IPS-11a (cell line): ENCODE results near the gene CNNM2.
"Not testable (repeated sequence)": the region's sequence is repeated elsewhere in the genome, so short reads cannot be mapped to it uniquely, and the experiment has no call there.

Experiments used
- H3K4me3 ChIP-seq: one replicate; pipeline ENCODE4 v1.5.1; 2013; ENCODE audit warnings: low read depth, low read length, control low read depth

CNNM2 gene

DNA sequence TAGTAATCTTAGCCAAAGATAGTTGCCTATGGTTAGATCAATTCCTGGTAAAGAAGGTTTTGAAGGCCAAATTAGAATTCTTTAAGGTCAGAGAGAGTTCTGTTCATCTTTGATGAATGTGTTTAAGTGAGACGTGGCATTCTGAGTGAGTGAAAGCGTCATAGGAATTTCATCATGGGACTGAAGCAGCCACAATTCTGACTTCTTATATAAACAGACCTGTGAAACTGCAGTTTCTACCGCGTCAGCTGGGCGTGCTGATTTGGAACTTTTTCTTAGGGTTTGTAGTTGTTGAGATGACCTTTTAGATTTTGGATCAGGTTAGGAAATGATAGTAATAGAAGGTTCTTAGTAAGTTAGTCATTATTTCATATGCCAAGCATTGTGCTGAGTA, 103.8 kb downstream of the CNNM2 start:
- no peak overlapping the region for H3K4me3 ChIP-seq

DNA sequence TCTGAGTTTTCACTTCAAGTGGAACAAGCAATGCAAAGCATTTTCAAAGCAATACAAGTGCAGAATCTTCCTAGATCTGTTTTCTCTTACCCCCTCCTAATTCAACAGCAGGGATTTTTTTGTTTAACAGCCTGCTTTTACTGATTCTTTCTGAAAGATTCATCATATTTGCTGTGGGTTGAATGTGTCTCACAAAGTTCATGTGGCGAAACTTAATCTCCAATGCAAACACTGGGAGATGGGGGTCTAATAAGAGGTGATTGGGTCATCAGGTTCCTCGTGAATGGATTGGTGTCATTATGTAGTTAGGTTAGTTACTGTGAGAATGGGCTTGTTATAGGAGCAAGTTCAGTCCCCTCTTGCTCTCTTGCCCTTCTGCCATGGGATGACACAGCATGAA, 107.6 kb downstream of the CNNM2 start:
- H3K4me3 ChIP-seq = no peak overlapping the region

DNA sequence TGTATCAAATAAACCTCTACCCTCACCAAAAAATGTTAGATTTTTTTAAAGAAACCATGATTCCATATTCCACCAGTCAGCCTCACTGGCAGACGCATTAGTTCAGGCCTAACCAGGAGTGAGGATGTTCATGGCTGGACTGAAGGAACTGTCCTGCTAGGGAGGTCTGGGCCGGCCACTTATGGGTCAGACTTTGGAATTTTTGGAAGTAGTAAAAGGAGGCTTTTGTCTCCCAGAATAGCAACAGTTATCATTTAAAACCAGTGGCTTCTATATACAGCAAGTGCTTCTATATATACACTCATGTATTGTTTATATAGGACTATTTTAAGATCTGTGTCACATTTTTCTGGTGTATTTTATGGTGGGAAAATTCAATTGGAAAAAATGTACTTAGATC, 120.5 kb downstream of the CNNM2 start:
- no peak overlapping the region for H3K4me3 ChIP-seq

DNA sequence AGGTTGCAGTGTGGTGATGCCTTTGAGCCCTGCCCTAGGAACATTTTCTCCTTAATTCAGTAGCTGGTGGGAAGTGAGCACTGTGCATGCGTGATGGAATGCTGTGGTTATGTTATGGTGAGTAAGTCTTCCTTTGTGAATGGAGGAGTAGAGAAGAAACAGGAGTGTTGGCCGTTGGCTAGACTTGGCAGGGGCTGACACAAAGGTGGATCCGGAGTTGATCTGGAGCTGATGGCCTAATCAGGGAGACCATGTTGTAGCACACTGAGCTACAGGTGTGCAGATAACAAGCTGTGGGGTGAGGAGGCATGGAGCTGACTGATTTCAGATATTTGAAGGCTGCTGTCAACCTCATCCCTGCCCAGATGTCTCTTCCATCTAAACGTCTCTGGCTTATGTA, 122.3 kb downstream of the CNNM2 start:
- H3K4me3 ChIP-seq = no peak overlapping the region

DNA sequence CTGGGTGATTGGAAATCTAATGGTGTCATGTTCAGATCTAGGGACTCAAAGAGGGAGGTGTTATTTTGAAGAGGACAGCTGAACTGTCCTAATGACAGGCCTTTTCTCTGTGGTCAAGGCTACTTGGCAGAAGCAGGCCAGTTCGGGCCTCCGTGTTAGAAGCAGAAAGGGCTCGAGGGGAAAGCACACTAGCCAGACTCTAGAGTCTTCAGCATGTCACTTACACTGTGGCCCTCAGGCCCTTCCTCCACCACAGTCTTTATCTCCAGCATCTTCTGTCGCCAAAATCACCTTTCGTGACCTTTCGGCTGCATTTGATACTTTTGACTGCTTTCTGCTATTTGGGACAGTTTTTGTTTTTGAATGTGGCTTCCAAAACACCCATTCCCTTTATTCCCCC, 123.3 kb downstream of the CNNM2 start:
- H3K4me3 ChIP-seq = no peak overlapping the region

DNA sequence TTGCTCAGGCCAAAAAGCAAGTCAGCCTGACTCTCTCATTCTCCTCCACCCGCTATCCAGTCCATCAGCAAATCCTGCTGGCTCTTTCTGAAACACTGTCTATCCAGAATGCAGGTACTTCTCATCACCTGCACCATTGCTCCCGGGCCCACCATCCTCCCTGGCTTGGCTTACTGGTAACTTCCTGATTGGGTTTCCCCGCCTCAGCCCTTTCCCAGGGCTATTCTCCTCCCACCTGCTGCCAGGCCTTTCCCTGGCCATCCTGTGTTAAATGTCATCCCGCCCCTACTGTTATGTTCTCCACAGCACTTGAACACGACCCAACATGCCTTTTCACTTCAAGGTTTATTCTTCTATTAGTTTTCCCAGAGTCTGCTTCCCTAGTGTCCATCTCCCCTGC, 124.0 kb downstream of the CNNM2 start:
- H3K4me3 ChIP-seq = no peak overlapping the region

DNA sequence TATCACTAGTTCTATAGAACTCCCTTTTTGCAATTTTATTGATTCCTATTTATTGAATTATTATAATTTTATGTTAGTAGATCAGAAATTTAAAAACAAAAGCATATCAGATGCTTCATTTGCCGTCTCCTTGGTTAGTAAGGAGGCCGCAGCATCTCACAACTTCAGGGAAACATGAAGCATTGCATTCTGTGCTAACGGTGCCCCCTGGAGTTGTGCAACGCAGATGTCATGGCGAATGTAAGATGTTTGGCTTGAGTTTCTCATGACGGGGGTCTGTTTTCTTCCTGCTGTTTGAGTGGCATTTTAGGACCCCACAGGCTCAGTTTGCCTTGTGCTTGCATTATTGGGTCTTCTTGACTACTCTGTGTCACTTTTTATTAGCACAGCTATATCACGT, 124.8 kb downstream of the CNNM2 start:
- no peak overlapping the region for H3K4me3 ChIP-seq

DNA sequence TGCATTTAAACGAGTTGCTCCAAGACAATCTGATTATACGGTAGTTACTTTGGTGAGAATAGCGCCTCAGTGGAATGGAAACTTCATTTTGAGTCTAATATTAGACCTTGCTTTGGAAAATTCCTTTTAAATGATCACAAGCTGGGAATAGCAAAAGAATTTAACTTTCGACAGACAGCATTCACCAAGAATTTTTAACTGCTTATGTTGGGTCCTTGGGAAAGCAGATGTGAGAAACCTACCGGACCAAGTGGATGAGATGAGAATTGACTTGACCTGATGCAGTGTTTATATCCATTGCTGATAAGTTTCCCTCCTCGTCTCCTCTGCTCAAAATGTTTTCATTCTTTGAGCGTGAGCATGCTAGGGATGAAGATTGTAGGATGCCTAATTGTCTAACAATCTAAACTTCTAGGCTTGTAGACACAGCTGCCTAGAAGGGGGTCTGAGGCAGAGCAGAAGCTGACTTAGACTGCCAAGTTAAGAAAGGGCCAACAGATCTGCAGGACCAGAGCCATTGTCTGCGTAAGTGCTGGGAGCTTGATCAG, 126.9 kb downstream of the CNNM2 start:
- no peak overlapping the region for H3K4me3 ChIP-seq

DNA sequence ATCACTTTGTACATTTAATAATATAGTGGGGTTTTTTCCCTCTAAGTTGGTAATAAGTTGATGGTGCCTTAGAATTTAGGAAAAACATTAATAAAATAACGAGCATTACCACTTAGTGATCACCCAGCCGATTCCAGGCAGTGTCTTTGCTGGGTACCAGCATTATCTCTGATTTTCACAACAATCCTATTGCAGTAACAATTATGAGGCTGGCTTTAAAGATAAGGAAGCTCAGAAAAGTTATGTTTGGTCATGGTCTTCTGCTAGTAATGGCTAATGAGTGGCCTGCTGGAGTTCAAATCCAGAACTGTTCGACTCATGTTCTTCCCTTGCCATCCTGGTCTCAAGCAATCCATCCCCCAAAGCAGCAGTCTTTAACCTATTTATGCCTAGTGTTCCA, 127.9 kb downstream of the CNNM2 start:
- no peak overlapping the region for H3K4me3 ChIP-seq

DNA sequence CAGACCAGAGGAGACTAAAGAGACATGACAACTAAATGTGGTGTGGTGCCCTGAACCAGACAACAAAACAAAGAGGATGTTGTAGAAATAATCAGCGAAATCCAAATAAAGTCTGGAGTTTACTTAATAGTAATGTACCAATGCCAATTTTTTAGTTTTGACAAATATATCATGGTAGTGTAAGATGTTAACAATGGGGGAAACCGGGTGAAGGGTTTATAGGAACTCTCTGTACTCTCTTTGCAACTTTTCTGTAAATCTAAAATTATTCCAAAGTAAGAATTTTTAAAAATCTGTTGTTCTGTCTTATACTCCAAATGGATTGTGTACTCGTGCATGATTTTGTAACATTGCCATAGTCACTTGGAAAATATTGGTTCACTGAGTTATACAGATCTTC, 129.3 kb downstream of the CNNM2 start:
- no peak overlapping the region for H3K4me3 ChIP-seq

DNA sequence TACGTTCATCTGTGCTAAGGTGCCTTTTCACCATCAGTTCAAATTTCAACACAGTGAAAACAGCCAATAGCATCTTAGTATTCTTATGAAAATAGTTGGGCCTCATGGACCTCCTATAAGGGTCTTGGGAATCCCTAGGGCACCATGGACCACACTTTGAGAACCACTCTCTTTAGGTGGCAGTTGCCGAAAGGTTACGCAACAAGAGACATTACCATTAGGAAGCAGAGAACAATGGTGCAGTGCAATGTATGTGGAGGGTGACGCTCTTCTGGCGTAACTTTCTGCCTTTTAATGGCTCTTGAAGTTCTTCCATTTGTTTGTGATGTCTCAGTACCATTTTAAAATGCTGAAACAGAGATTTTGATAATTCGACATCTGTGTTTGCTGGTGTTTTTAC, 131.1 kb downstream of the CNNM2 start:
- H3K4me3 ChIP-seq = no peak overlapping the region

DNA sequence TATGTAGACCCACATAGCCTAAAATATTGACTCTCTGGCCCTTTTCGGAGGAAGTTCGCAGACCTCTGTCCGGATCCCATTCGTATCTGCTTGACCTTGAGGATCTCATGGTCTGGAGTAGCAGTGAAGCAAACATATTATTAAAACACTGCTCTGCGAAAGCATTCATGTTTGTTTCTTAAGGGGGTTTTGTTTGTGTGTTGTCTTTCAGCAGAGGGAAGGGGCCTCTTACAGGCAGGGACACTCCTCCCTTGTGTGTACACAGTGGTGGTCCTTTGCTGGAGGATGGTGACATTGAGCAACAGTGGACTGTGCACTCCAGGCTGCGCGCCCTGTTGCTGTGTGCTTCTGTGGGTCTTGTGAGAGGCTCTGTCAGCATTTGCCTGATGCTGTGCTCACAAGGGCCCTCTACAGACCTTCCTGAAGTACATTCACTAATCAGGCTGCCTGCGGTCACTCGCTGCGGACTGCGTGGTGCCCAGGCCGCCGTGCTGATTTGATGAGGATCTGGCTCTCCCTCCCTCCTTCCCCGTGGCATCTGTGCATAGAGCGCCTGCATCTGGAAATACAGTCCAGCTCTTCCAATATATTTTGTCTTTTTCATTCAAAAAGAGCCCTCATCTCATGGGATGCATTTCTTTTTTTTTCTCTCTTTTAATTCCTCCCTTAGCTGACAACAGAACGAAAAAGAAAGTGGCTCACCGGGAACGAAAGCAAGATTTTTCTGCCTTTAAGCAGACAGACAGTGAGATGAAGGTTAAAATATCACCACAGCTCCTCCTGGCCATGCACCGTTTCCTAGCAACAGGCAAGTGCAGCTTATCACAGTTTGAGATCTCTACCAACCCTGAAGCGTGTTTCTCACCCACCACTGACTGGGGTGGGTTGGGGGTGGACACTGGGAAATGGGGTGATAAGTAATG, 135.8 kb downstream of the CNNM2 start:
- no peak overlapping the region for H3K4me3 ChIP-seq

DNA sequence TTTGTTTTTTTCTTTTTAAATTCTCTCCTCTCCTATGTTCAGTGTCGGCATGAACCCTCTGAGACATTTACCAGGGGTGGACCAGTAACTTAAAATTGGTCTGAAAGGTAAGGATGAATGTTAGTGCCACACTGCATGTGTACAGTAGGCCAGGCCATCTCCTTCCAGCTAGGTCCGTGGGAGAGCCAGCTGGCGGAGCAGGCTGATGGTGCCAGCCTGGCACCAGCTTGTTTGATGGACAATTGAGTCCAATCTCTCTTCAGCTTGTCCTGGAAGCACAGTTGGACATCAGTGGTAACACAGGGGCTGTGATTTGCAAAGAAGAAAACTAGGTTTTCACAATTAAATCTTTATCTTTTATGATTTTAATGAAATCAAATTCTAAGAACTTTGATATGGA, 136.5 kb downstream of the CNNM2 start:
- H3K4me3 ChIP-seq = no peak overlapping the region

DNA sequence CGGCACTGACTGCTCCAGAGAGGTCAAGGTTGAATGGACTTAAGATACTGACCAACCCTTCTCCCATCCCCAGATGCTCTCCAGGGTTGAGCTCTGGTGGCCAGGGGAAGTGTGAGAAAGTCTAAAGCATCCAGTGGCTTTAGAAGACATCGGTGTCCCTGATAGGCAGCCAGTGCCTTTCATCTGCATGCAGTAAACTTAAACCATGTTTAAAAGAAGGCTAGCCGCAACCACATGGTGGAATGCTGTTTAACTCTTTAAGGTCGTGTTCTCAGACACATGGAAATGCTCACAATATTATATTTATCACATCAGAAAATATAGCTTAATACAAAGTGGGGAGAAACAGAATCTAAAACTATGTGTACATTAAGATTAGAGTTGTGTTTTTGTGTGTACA, 137.0 kb downstream of the CNNM2 start:
- no peak overlapping the region for H3K4me3 ChIP-seq

DNA sequence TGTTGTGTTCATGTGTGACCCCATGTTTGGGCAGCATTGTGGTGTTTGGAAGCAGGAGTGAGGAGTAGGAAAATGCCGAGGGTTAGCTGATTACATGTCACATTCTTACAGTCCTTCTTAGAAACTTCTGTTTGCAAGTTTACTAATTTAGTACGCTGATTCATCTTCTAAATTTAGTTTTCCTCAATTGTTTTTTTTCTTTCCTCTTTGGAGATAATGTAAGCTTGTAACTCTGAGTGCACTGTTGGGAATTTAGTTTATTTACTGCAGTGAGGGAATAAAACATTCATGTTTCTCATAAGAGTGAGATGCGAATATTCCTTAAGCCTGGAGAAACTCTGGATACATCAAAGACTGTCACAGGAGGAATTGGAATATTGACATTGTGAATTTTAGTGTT, 139.9 kb downstream of the CNNM2 start:
- no peak overlapping the region for H3K4me3 ChIP-seq

DNA sequence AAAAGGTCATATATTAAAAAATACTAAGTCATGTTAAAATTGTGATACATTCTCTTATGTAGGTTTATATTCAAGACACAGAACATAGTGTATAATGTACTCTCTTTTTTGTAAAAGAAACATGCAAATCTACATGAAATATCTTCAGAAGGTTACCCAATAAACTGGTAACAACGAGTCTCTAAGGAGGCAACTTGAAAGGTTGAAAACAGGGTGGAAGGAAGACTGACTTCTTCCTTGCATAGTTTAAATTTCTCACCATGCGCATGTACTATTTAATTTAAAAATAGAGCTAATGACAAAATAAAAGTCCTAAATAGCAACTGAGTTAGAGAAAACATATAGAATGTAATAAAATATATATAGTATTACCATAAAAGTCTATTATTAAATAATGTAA, 142.5 kb downstream of the CNNM2 start:
- no peak overlapping the region for H3K4me3 ChIP-seq

DNA sequence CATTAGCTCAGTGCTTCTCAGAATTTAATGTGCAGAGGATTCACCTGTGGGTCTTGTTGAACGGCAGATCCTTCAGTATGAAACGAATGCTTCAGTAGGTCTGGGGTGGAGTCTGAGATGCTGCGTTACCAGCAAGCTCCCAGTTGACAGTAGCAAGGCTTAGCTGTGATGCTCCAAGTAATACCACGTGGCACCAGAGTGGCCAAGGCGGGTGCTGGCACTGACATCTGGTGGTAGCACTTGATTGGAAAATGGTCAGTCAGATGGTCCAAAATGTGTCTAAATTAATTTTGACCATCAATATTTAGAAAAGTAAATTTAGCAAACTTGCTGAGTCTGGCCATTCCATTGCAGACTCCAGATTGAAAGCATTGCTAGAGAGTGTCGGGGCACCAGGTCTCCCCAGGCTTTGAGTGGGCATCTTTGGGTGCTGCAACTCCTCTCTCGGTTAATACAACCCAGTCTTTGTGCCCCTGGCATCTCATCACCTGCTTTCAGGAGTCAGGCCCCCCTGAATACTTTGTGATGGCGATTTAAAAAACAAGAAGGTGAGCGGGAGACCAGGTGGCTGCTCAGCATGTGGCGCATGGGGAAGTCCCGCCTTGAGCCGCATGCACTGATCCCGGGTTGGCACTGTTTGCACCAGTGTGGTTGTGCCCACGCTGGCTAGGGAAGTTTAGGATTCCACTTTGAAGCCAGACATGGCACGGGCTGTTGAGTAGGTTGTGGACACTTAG, 144.9 kb downstream of the CNNM2 start:
- no peak overlapping the region for H3K4me3 ChIP-seq

DNA sequence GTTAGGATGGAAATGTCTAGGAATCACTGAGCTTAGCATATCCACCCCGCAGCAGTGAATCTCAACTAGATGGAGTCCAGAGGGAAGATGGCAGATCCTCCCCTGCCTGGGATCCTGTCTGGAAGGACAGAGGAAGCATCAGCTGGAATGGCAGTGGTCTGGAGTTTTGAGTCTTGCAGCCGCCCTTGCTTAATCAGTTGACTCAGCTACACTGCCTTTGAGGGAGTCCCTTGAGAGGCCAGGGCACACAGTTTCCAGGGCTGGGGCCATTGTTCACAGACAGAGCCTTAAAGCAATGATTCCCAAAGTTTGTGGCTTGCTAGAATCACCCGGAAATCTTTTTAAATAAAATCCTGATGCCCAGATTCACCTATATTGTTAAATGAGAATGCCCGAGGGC, 146.9 kb downstream of the CNNM2 start:
- H3K4me3 ChIP-seq = no peak overlapping the region

DNA sequence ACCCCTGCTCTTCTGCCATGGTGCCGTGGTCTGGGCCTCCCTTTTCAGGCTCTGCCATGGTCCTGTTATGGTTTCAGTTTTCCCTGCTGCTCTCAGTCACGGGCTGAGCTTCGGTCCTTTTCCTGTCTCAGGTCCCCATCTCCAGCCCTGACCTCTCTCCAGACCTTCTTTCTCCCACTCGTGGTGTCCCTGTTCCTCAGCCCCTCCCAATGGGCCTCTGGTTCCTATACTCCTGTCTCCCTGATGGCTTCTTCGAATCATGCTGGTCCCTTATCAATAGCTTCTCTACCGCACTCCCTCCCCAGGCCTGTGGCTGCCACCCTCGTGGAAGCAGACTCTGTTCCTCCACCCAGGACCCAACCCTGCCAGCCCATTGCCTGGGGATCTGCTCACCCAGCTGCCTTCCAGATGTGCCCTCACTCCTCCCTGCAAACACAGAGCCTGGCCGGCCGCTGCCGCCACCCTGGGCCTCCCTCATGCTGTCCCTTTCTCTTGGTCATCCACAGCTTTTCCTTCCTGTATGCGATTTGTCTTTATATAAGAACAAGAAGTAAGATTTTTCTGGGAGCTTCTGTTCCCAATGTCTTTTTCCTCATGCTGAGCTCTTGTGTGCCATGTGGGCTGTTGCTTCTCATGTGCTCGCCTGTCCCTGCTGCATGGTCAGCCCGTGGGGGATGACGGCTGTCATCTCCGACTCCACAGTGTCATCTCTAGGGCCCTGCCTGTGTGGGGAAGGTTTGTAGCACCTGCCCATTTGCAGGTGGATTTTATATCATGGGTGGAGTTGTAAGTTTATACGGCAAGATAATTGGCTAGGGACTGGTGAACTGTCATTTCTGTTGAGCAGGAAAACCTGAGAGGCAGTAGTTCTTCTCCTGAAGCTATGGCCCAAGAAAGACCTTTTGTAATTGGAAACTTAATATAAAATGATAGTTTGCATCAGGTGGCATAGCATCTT, 148.3 kb downstream of the CNNM2 start:
- H3K4me3 ChIP-seq = no peak overlapping the region

DNA sequence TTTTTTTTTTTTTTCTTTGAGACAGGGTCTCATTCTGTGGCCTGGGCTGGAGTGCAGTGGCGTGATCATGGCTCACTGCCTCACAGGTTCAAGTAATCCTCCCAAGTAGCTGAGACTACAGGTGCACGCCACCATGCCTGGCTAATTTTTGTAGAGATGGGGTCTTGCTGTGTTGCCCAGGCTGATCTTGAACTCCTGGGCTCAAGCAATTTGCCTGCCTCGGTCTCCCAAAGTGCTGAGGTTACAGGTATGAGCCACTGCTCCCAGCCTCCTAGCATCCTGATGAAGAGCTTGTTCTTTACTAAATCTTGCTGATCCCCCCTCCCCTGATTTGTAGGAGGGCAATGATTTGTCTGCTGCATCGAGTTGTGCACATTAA, 149.0 kb downstream of the CNNM2 start:
- not testable (repeated sequence) for H3K4me3 ChIP-seq

DNA sequence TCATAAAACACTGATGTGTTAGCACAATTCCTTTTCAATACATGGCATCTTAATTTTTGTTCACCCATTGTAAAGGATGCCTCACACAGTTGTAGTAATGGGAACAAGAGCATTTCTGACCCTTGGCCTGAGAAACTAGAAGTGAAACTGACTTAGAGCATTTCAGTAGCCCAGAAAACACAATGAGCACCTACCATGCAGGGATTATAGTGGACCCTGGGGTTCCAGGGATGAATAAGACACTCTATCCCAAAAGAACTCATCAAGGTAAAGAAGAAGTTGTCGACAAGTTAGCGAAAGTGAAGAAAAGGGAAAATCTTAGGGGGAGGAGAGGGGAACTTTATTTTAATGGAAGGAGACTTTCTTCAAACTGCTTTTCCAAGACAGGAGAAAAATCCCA, 149.4 kb downstream of the CNNM2 start:
- H3K4me3 ChIP-seq = no peak overlapping the region
